Brain pericyte (primary cell): Measurements from ENCODE around the gene TCN2.
"Not testable (repeated sequence)": the region's sequence is repeated elsewhere in the genome, so short reads cannot be mapped to it uniquely, and the experiment has no call there.

ENCODE experiments used
- DNase-seq: peaks from one replicate; pipeline ENCODE4 v3.0.0-alpha.2; 2012; ENCODE audit warnings: low read depth, low spot score

TCN2 gene

GRCh38 chr22:30609260-30610185, 2.5 kb downstream of the TCN2 start:
- DNase-seq: peak; percentile 67

- DNase-seq: no peak
Measured at GRCh38 chr22:30610299-30610698, 3.3 kb downstream of the TCN2 start.

- DNase-seq: no peak
Measured at GRCh38 chr22:30611197-30611596, 4.2 kb downstream of the TCN2 start.

- DNase-seq: no peak
Measured at GRCh38 chr22:30612789-30613188, 5.8 kb downstream of the TCN2 start.

GRCh38 chr22:30614268-30614667, 7.3 kb downstream of the TCN2 start:
- no peak for DNase-seq

GRCh38 chr22:30614879-30615278, 7.9 kb downstream of the TCN2 start:
- no peak for DNase-seq

- no peak for DNase-seq
Measured at GRCh38 chr22:30615543-30615954, 8.6 kb downstream of the TCN2 start.

- DNase-seq: no peak
Measured at GRCh38 chr22:30617819-30618218, 10.8 kb downstream of the TCN2 start.

- DNase-seq: not testable (repeated sequence)
Measured at GRCh38 chr22:30619909-30620308, 12.9 kb downstream of the TCN2 start.

- no peak for DNase-seq
Measured at GRCh38 chr22:30626413-30626812, 19.4 kb downstream of the TCN2 start.

- no peak for DNase-seq
Measured at GRCh38 chr22:30627471-30627870, 20.5 kb downstream of the TCN2 start.

- no peak for DNase-seq
Measured at GRCh38 chr22:30628491-30628890, 21.5 kb downstream of the TCN2 start.

GRCh38 chr22:30631469-30631868, 24.5 kb downstream of the TCN2 start:
- DNase-seq: not testable (repeated sequence)

- peak; percentile 73 for DNase-seq
Measured at GRCh38 chr22:30634471-30635233, 27.7 kb downstream of the TCN2 start.

GRCh38 chr22:30635273-30636225, 28.6 kb downstream of the TCN2 start, which contains the start of gene SLC35E4:
Gene SLC35E4, plus strand, starts transcription at chr22:30635781. Its CDS starts 670 bp downstream, at chr22:30636451.
- DNase-seq: peak; percentile 43

GRCh38 chr22:30636226-30637077, 29.5 kb downstream of the TCN2 start:
- DNase-seq: no peak

GRCh38 chr22:30637701-30638114, 30.7 kb downstream of the TCN2 start:
- DNase-seq: no peak

GRCh38 chr22:30640361-30640760, 33.4 kb downstream of the TCN2 start:
- no peak for DNase-seq

GRCh38 chr22:30640839-30641430, 34.0 kb downstream of the TCN2 start:
- DNase-seq: no peak
